Loucy (cell line): ENCODE measurements around the gene F11R.

Experiments
- H2AFZ ChIP-seq: fragments of 200-600 bp; sonication (generic); 2 replicates; pipeline ENCODE4 v1.6.0; 2016; ENCODE audit warnings: antibody characterized with exemption, mild to moderate bottlenecking, low read length, moderate library complexity
- H3F3A ChIP-seq: fragments of 200-600 bp; 2 replicates; pipeline ENCODE4 v1.6.0; 2016; ENCODE audit warnings: antibody characterized with exemption, low read depth, mild to moderate bottlenecking
- H3K27me3 ChIP-seq: fragments of 200-600 bp; sonication (generic); 2 replicates; pipeline ENCODE4 v1.6.1; 2014; ENCODE audit warnings: low read length, mild to moderate bottlenecking; ENCODE audit not compliant: insufficient read depth, poor library complexity, severe bottlenecking
- H3K36me3 ChIP-seq: fragments of 200-600 bp; sonication (generic); 2 replicates; pipeline ENCODE4 v1.6.1; 2016; ENCODE audit warnings: low read length; ENCODE audit not compliant: insufficient read depth
- H3K4me1 ChIP-seq: fragments of 200-600 bp; sonication (generic); 2 replicates; pipeline ENCODE4 v1.5.1; 2014; ENCODE audit warnings: low read length, mild to moderate bottlenecking; ENCODE audit not compliant: insufficient read depth, poor library complexity, severe bottlenecking
- H3K4me2 ChIP-seq: fragments of 200-600 bp; sonication (generic); 2 replicates; pipeline ENCODE4 v1.6.0; 2014; ENCODE audit warnings: antibody characterized with exemption, low read length, low read depth, mild to moderate bottlenecking; ENCODE audit not compliant: poor library complexity, severe bottlenecking
- H3K4me3 ChIP-seq: fragments of 200-600 bp; sonication (generic); 2 replicates; pipeline ENCODE4 v1.5.1; 2014; ENCODE audit warnings: low read length, mild to moderate bottlenecking, mixed read lengths; ENCODE audit not compliant: poor library complexity, severe bottlenecking
- H3K79me2 ChIP-seq: fragments of 200-600 bp; sonication (generic); 2 replicates; pipeline ENCODE4 v1.6.1; 2014; ENCODE audit warnings: low read length; ENCODE audit not compliant: insufficient read depth
- H3K9ac ChIP-seq: fragments of 200-600 bp; sonication (generic); 2 replicates; pipeline ENCODE4 v1.6.0; 2014; ENCODE audit warnings: mild to moderate bottlenecking, low read depth, low read length, moderate library complexity; ENCODE audit not compliant: poor library complexity, severe bottlenecking
- H3K9me2 ChIP-seq: fragments of 200-600 bp; sonication (generic); replicated peaks from 2 replicates; pipeline ENCODE4 v1.6.1; 2016; ENCODE audit warnings: low read depth, low read length, mixed read lengths
- H3K9me3 ChIP-seq: fragments of 200-600 bp; sonication (generic); 2 replicates; pipeline ENCODE4 v1.6.1; 2014; ENCODE audit warnings: mild to moderate bottlenecking, antibody characterized with exemption, low read length, low read depth; ENCODE audit not compliant: insufficient read depth
- H4K20me1 ChIP-seq: fragments of 200-600 bp; sonication (generic); 2 replicates; pipeline ENCODE4 v1.6.0; 2014; ENCODE audit warnings: antibody characterized with exemption, low read length, mild to moderate bottlenecking; ENCODE audit not compliant: insufficient read depth, poor library complexity, severe bottlenecking
- CTCF ChIP-seq: fragments of 200-600 bp; sonication (generic); conservative IDR thresholded peaks from 2 replicates; pipeline ENCODE4 v1.5.1; 2014; ENCODE audit warnings: mild to moderate bottlenecking, antibody characterized with exemption, low read length
- EZH2phosphoT487 ChIP-seq: fragments of 200-600 bp; IDR thresholded peaks from 2 replicates; pipeline ENCODE4 v1.6.1; 2018; ENCODE audit warnings: antibody characterized with exemption, mild to moderate bottlenecking, moderate library complexity, borderline replicate concordance

F11R gene

DNA sequence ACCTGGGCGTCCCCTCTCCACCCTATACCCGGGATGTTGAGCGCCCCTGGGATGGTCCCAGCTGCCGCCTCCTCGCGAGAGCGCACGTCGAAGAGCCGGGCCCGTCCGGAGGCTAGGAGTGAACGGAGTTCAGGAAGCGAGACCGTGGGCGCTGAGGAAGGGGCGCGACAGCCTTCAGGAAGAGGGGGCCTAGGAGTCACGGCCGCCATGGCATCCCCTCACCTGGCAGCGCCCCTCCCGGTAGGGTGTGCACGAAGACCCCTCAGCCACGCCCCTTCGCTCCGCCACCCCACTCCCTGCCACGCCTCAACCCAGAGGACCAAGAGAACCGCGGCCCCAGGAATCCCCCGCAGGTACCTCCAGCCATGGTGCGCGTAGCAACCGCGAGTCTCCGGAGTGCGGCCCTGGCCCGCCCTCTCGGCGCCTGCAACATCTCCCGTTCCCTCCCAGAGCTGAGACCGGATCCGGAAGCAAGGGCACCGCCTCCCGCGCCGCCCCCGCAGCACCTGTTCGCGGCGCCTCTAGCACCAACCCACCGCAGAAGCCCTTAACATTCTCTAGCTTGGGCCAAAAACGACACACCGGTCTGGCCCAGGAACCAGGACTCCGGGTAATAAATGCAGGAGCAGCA is 17.7 kb upstream of the F11R start, which contains the start of gene TSTD1:
Gene TSTD1 (minus strand): TSS at position 442 of the 631 bp plus-strand sequence. CDS start 75 bp downstream, at position 367.
- peak within 1 kb of the TSS; percentile 69 for H3K4me3 ChIP-seq
- TF ChIP-seq EZH2phosphoT487 (no peak), CTCF (no peak)
- H3K4me2 ChIP-seq: peak within 1 kb of the TSS; percentile 69

GRCh38 chr1:161037661-161038522 is 16.9 kb upstream of the F11R start:
- Histone ChIP-seq H3K9me2 (no peaks in the 10 kb centered on the region), H2AFZ (no peak overlapping the region)

More for the DNA sequence above, 17.7 kb upstream of the F11R start, which contains the start of gene TSTD1:
- Histone ChIP-seq H3K9ac (peak within 1 kb of the TSS; percentile 58), H3K9me3 (no peaks in the 10 kb centered on the region), H3F3A (no peaks in the 10 kb centered on the region), H2AFZ (no peak within 1 kb of the TSS), H3K36me3 (peaks cover 31% of the 10 kb centered on the region; the same call in 1 of the 2 replicates), H3K4me1 (peaks cover 12% of the 10 kb centered on the region), H4K20me1 (no peaks in the 10 kb centered on the region), H3K9me2 (no peaks in the 10 kb centered on the region), H3K79me2 (peaks cover 25% of the 10 kb centered on the region), H3K27me3 (no peaks in the 10 kb centered on the region)

GRCh38 chr1:161033751-161034150 is 12.8 kb upstream of the F11R start:
- Histone ChIP-seq H3K9me2 (no peaks in the 10 kb centered on the region), H3K4me1 (no peaks in the 10 kb centered on the region), H4K20me1 (no peaks in the 10 kb centered on the region), H3K79me2 (0 out of 2 replicates have a peak, but pooled peaks cover 4% of the 10 kb centered on the region), H2AFZ (no peak overlapping the region), H3K4me3 (no peak overlapping the region), H3F3A (no peaks in the 10 kb centered on the region), H3K36me3 (no peaks in the 10 kb centered on the region), H3K4me2 (no peak overlapping the region), H3K27me3 (no peaks in the 10 kb centered on the region), H3K9me3 (no peaks in the 10 kb centered on the region), H3K9ac (no peak overlapping the region)
- TF ChIP-seq EZH2phosphoT487 (no peak), CTCF (no peak)

More at GRCh38 chr1:161037661-161038522, 16.9 kb upstream of the F11R start:
- Histone ChIP-seq H3K9me3 (no peaks in the 10 kb centered on the region), H3K4me1 (peaks cover 9% of the 10 kb centered on the region), H3K36me3 (peaks cover 31% of the 10 kb centered on the region; the same call in 1 of the 2 replicates), H3K4me2 (peak overlapping the region; percentile 69), H3K79me2 (peaks cover 18% of the 10 kb centered on the region; the same call in 1 of the 2 replicates), H3K4me3 (peak overlapping the region; percentile 69), H3K27me3 (no peaks in the 10 kb centered on the region), H3F3A (no peaks in the 10 kb centered on the region), H3K9ac (peak overlapping the region; percentile 58), H4K20me1 (no peaks in the 10 kb centered on the region)
- no peak for TF ChIP-seq EZH2phosphoT487
- no peak for TF ChIP-seq CTCF
